H1 (cell line): ENCODE results near the gene SECISBP2. TPM values are rescaled to one million over a fixed set of nuclear protein-coding genes. Genes with fewer than 3 reads are reported as not detected.

Experiments used
- CTCF ChIA-PET: fragments of 300-600 bp; sonication (Branson Sonifier 250); formaldehyde crosslinking; loops from one replicate; lab custom pipeline; 2021; ENCODE audit not compliant: partially characterized antibody; lab: Charles Lee
- POLR2A ChIA-PET: fragments of 300-600 bp; sonication (Branson Sonifier 250); formaldehyde crosslinking; loops from one replicate; lab custom pipeline; 2021; ENCODE audit warnings: inconsistent platforms; ENCODE audit not compliant: partially characterized antibody; lab: Charles Lee
- DNase-seq, 2 experiments: peaks; one replicate each; pipeline versions ENCODE4 v3.0.0 to v3.0.0-alpha.2; 2010 to 2022; ENCODE audit warnings: low spot score in 2 of 2, low read depth in 1 of 2, mixed read lengths in 1 of 2
- FAIRE-seq: peaks from 2 replicates; lab custom pipeline; 2011; peaks lifted over from hg19 to GRCh38; lab: Jason Lieb, UNC
- H2AFZ ChIP-seq: 2 replicates; pipeline ENCODE4 v1.8.1; 2012; ENCODE audit warnings: low read length, inconsistent platforms
- H2AK5ac ChIP-seq: 2 replicates; pipeline ENCODE4 v1.6.1; 2013; ENCODE audit warnings: low read depth, low read length
- H2BK120ac ChIP-seq: replicated peaks from 2 replicates; pipeline ENCODE3; 2013; ENCODE audit warnings: low read depth, low read length, inconsistent platforms
- H2BK12ac ChIP-seq: 2 replicates; pipeline ENCODE4 v1.6.1; 2013; ENCODE audit warnings: low read depth, low read length
- H2BK15ac ChIP-seq: 2 replicates; pipeline ENCODE4 v1.6.1; 2013; ENCODE audit warnings: low read length
- H2BK20ac ChIP-seq: 2 replicates; pipeline ENCODE4 v1.6.1; 2013; ENCODE audit warnings: low read length
- H2BK5ac ChIP-seq: 2 replicates; pipeline ENCODE4 v1.6.1; 2013; ENCODE audit warnings: low read depth, low read length
- H3K14ac ChIP-seq: 2 replicates; pipeline ENCODE4 v1.6.1; 2013; ENCODE audit warnings: inconsistent platforms; ENCODE audit not compliant: insufficient read length
- H3K18ac ChIP-seq: 2 replicates; pipeline ENCODE4 v1.6.1; 2013; ENCODE audit warnings: low read length; ENCODE audit errors: extremely low read depth
- H3K23ac ChIP-seq: 2 replicates; pipeline ENCODE4 v1.6.1; 2013; ENCODE audit warnings: inconsistent platforms; ENCODE audit not compliant: insufficient read length
- H3K23me2 ChIP-seq: 2 replicates; pipeline ENCODE4 v1.6.1; 2013; ENCODE audit warnings: low read depth, low read length
- H3K27ac ChIP-seq: 2 replicates; pipeline ENCODE4 v1.6.1; 2011; ENCODE audit warnings: low read depth, low read length, inconsistent platforms
- H3K27me3 ChIP-seq, 4 experiments: replicated peaks in 1 of 4; 1 replicate in 1 of 4; 2 replicates in 3 of 4; pipeline versions ENCODE4 v1.6.1 to v1.8.1; 2011 to 2013; ENCODE audit warnings: low read length in 3 of 4, mild to moderate bottlenecking in 3 of 4, inconsistent platforms in 2 of 4, mixed read lengths in 2 of 4, moderate library complexity in 1 of 4; ENCODE audit not compliant: control insufficient read depth in 3 of 4, insufficient read depth in 3 of 4; ENCODE audit errors: extremely low read depth in 1 of 4
- H3K36me3 ChIP-seq, 4 experiments: 2 replicates each; pipeline versions ENCODE4 v1.6.1 to v1.8.1; 2011 to 2013; ENCODE audit warnings: mild to moderate bottlenecking in 4 of 4, low read length in 3 of 4, moderate library complexity in 2 of 4, control low read depth in 1 of 4, inconsistent platforms in 1 of 4; ENCODE audit not compliant: insufficient read depth in 4 of 4, control insufficient read depth in 2 of 4
- H3K4ac ChIP-seq: replicated peaks from 2 replicates; pipeline ENCODE3; 2013; ENCODE audit warnings: low read length, low read depth, mixed read lengths, inconsistent platforms; ENCODE audit not compliant: insufficient read length
- H3K4me1 ChIP-seq, 4 experiments: replicated peaks in 1 of 4; 1 replicate in 1 of 4; 2 replicates in 3 of 4; pipeline versions ENCODE4 v1.6.1 to v1.8.1; 2011 to 2013; ENCODE audit warnings: low read length in 3 of 4, inconsistent platforms in 2 of 4, mixed read lengths in 1 of 4; ENCODE audit not compliant: insufficient read depth in 4 of 4, control insufficient read depth in 3 of 4
- H3K4me2 ChIP-seq, 2 experiments: 2 replicates each; pipeline versions ENCODE4 v1.6.1 to v1.8.1; 2011 to 2013; ENCODE audit warnings: low read depth in 2 of 2, low read length in 2 of 2, control low read depth in 1 of 2, inconsistent platforms in 1 of 2, mild to moderate bottlenecking in 1 of 2; ENCODE audit not compliant: insufficient read depth in 1 of 2
- H3K4me3 ChIP-seq, 4 experiments: fragments of 200-600, 300-600 bp in 1 of 4; sonication (generic), shearing (Covaris generic), sonication (Bioruptor Twin) in 1 of 4; 2 replicates each; pipeline versions ENCODE4 v1.5.1 to v1.8.1; 2011 to 2016; ENCODE audit warnings: low read length in 4 of 4, low read depth in 3 of 4, control low read depth in 2 of 4, inconsistent platforms in 2 of 4, mild to moderate bottlenecking in 2 of 4, mixed read lengths in 1 of 4, moderate library complexity in 1 of 4; ENCODE audit not compliant: insufficient read depth in 2 of 4; ENCODE audit errors: extremely low read depth in 1 of 4
- H3K56ac ChIP-seq: replicated peaks from 2 replicates; pipeline ENCODE3; 2013; ENCODE audit warnings: low read depth, mild to moderate bottlenecking, mixed read lengths, low read length, inconsistent platforms; ENCODE audit not compliant: insufficient read length
- H3K79me1 ChIP-seq: 2 replicates; pipeline ENCODE4 v1.6.1; 2013; ENCODE audit warnings: low read depth, low read length, control low read depth
- H3K79me2 ChIP-seq, 2 experiments: 2 replicates each; pipeline versions ENCODE4 v1.6.1 to v1.8.1; 2012 to 2013; ENCODE audit warnings: low read length in 2 of 2, mild to moderate bottlenecking in 2 of 2, inconsistent platforms in 1 of 2; ENCODE audit not compliant: insufficient read depth in 2 of 2, control insufficient read depth in 1 of 2
- H3K9ac ChIP-seq, 4 experiments: replicated peaks in 1 of 4; 1 replicate in 1 of 4; 2 replicates in 3 of 4; pipeline versions ENCODE4 v1.6.1 to v1.8.1; 2011 to 2013; ENCODE audit warnings: low read depth in 3 of 4, low read length in 3 of 4, control low read depth in 2 of 4, mild to moderate bottlenecking in 2 of 4, moderate library complexity in 2 of 4, inconsistent platforms in 1 of 4; ENCODE audit errors: extremely low read depth in 1 of 4
- H3K9me3 ChIP-seq, 2 experiments: 2 replicates each; pipeline versions ENCODE4 v1.6.1 to v1.8.1; 2012 to 2013; ENCODE audit warnings: mild to moderate bottlenecking in 2 of 2, moderate library complexity in 2 of 2, control low read depth in 1 of 2, inconsistent platforms in 1 of 2, low read depth in 1 of 2, low read length in 1 of 2, mixed read lengths in 1 of 2; ENCODE audit not compliant: insufficient read depth in 2 of 2
- H4K20me1 ChIP-seq, 2 experiments: replicated peaks in 1 of 2; 2 replicates each; pipeline versions ENCODE3 to v1.8.1; 2011 to 2013; ENCODE audit warnings: inconsistent platforms in 2 of 2, low read length in 2 of 2, mild to moderate bottlenecking in 1 of 2; ENCODE audit not compliant: insufficient read depth in 2 of 2, control insufficient read depth in 1 of 2
- H4K5ac ChIP-seq: 2 replicates; pipeline ENCODE4 v1.6.1; 2013; ENCODE audit warnings: low read length, low read depth, mixed read lengths, inconsistent platforms; ENCODE audit not compliant: insufficient read length
- H4K8ac ChIP-seq: 2 replicates; pipeline ENCODE4 v1.8.0; 2013; ENCODE audit warnings: mild to moderate bottlenecking, moderate library complexity, low read length, inconsistent platforms; ENCODE audit not compliant: insufficient read depth; ENCODE audit errors: extremely low read depth
- H4K91ac ChIP-seq: replicated peaks from 2 replicates; pipeline ENCODE3; 2013; ENCODE audit warnings: low read length, mixed read lengths, inconsistent platforms; ENCODE audit not compliant: insufficient read length
- ATF2 ChIP-seq: IDR thresholded peaks from 2 replicates; pipeline ENCODE4 v1.6.1; 2012; ENCODE audit warnings: low read length, inconsistent platforms
- ATF3 ChIP-seq: IDR thresholded peaks from 2 replicates; pipeline ENCODE4 v1.6.1; 2011; ENCODE audit warnings: low read depth, mild to moderate bottlenecking, low read length; ENCODE audit not compliant: insufficient read depth
- YY1 ChIP-seq: IDR thresholded peaks from 2 replicates; pipeline ENCODE4 v1.6.1; 2011; ENCODE audit warnings: low read depth, mild to moderate bottlenecking, low read length
- WGBS, 2 experiments: shearing (Covaris generic) in 1 of 2; methylation state at CpG; one replicate each; pipeline versions ENCODE4 v1.1.6 to v1.1.7; 2013 to 2015; ENCODE audit warnings: low lambda C conversion rate in 2 of 2, mixed read lengths in 2 of 2, inconsistent platforms in 1 of 2, low coverage in 1 of 2, missing lambda C conversion rate in 1 of 2; ENCODE audit not compliant: insufficient replicate concordance in 2 of 2, insufficient coverage in 1 of 2, insufficient read length in 1 of 2; ENCODE audit errors: extremely low coverage in 1 of 2, missing lambda C conversion rate in 1 of 2; 5-methylcytosine and 5-hydroxymethylcytosine counted together
- polyA plus RNA-seq, 7 experiments: library from polyadenylated mRNA; depleted of rRNA in 3 of 7; stranded (reverse) in 5 of 7; unstranded in 2 of 7; fragments of >200 nt in 5 of 7; fragments of 200-250 nt in 2 of 7; gene quantifications; 1 replicate in 5 of 7; 2 replicates in 1 of 7; 4 replicates in 1 of 7; pipeline versions ENCODE4 v1.2.1 to v1.2.3, GENCODE V29; 2011 to 2013; ENCODE audit warnings: missing spikeins in 2 of 7, mixed read lengths in 2 of 7
- total RNA-seq: library from RNA; stranded (reverse); fragmentation: NEBNext Ultra II Directional; extraction: Animal tissue kit (Norgen Biotek cat#: 25700); gene quantifications from 2 replicates; pipeline ENCODE4 v1.2.1, GENCODE V29; 2021

The SECISBP2 gene
- total and polyA plus RNA-seq, 2 of the 8 experiments (the other 6 are each of a cell fraction or from before 2014, with no cell fraction given) = 39.0 to 61.7 TPM

- H3K4me1 ChIP-seq = no peaks in the 10 kb centered on the region
- H2BK120ac ChIP-seq = no peak overlapping the region
- peaks cover 3 to 17% of the 10 kb centered on the region in 2 experiments for H4K20me1 ChIP-seq
- H3K4ac ChIP-seq = no peak overlapping the region
- H2AFZ ChIP-seq = no peak overlapping the region
- no peak overlapping the region for H2BK20ac ChIP-seq
- no peaks in the 10 kb centered on the region for H3K79me2 ChIP-seq
- 92% methylated on average over 8 of the region's 8 CpGs; no CpG with 5 or more reads in 1 of the 2 experiments for WGBS, 2 experiments
- ChIA-PET POLR2A (interaction anchor here (0.7 to 1.3 kb wide), 3 partner anchors 10 to 15 kb away, joined by 3 to 4 read pairs (median 3); no protein-coding TSS in a partner anchor), CTCF (no interaction called here)
- no peak for FAIRE-seq
- H4K91ac ChIP-seq = no peak overlapping the region
- H4K8ac ChIP-seq = no peak overlapping the region
- H3K9me3 ChIP-seq = no peaks in the 10 kb centered on the region
- no peak overlapping the region for H3K56ac ChIP-seq
- H3K27me3 ChIP-seq = no peaks in the 10 kb centered on the region
- H3K18ac ChIP-seq = no peak overlapping the region
- H3K4me2 ChIP-seq = no peak overlapping the region
- no peak overlapping the region for H3K9ac ChIP-seq
- H3K79me1 ChIP-seq = peaks cover 2% of the 10 kb centered on the region; the same call in 1 of the 2 replicates
- no peak for DNase-seq
- H2BK5ac ChIP-seq = no peak overlapping the region
- no peak overlapping the region for H2BK12ac ChIP-seq
- no peak overlapping the region for H2AK5ac ChIP-seq
- no peak overlapping the region for H2BK15ac ChIP-seq
- H3K36me3 ChIP-seq = peaks cover 55 to 97% (median 81%) of the 10 kb centered on the region in 4 experiments
- H3K27ac ChIP-seq = no peak overlapping the region
- H3K23ac ChIP-seq = no peak overlapping the region
- H3K14ac ChIP-seq = no peak overlapping the region
- no peaks in the 10 kb centered on the region for H3K23me2 ChIP-seq
- no peak overlapping the region for H4K5ac ChIP-seq
- H3K4me3 ChIP-seq = no peak overlapping the region
- no peak for TF ChIP-seq ATF3
- TF ChIP-seq ATF2 = no peak
- TF ChIP-seq YY1 = no peak
Observed at GRCh38 chr9:89352874-89353649, 34.8 kb downstream of the SECISBP2 start.
